Measurements from ENCODE around the gene FAM193B. TPM values are rescaled to one million over a fixed set of nuclear protein-coding genes. Genes with fewer than 3 reads are reported as not detected.

Gene FAM193B
- total and polyA plus RNA-seq, 9 of the 15 experiments (the other 6 are each of a cell fraction or from before 2014, with no cell fraction given), result 4.4 to 76.4 (median 37.3) TPM

DNA sequence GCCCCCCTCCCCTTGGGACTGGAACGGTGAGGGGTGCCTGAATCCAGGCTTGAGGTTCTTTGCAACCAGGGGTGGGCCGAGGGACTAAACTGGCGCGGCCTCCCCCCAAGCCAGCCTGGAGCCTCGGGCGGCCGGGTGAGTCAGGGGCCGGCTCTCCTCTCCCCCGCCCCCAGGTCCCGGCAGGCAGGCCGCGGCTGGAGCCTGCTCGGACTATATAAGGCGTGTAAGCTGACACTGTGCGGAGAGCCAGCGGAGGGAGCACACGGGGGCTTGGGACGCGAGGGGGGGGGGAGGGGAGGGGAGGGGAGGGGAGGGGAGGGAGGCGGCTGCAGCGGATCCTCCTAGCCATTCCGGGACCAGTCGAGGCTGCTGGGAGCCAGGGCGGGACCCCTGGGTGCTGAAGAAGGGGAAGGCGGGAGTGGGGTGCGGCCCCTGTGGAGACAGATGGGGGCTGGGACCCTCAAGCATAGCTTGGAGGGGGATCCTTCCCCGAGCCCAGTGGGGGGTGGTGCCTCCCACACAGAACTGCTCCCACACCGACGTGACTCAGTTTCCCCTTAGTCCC lies 57.6 kb downstream of the FAM193B start (continued):
- TF ChIP-seq, protein P1, sequence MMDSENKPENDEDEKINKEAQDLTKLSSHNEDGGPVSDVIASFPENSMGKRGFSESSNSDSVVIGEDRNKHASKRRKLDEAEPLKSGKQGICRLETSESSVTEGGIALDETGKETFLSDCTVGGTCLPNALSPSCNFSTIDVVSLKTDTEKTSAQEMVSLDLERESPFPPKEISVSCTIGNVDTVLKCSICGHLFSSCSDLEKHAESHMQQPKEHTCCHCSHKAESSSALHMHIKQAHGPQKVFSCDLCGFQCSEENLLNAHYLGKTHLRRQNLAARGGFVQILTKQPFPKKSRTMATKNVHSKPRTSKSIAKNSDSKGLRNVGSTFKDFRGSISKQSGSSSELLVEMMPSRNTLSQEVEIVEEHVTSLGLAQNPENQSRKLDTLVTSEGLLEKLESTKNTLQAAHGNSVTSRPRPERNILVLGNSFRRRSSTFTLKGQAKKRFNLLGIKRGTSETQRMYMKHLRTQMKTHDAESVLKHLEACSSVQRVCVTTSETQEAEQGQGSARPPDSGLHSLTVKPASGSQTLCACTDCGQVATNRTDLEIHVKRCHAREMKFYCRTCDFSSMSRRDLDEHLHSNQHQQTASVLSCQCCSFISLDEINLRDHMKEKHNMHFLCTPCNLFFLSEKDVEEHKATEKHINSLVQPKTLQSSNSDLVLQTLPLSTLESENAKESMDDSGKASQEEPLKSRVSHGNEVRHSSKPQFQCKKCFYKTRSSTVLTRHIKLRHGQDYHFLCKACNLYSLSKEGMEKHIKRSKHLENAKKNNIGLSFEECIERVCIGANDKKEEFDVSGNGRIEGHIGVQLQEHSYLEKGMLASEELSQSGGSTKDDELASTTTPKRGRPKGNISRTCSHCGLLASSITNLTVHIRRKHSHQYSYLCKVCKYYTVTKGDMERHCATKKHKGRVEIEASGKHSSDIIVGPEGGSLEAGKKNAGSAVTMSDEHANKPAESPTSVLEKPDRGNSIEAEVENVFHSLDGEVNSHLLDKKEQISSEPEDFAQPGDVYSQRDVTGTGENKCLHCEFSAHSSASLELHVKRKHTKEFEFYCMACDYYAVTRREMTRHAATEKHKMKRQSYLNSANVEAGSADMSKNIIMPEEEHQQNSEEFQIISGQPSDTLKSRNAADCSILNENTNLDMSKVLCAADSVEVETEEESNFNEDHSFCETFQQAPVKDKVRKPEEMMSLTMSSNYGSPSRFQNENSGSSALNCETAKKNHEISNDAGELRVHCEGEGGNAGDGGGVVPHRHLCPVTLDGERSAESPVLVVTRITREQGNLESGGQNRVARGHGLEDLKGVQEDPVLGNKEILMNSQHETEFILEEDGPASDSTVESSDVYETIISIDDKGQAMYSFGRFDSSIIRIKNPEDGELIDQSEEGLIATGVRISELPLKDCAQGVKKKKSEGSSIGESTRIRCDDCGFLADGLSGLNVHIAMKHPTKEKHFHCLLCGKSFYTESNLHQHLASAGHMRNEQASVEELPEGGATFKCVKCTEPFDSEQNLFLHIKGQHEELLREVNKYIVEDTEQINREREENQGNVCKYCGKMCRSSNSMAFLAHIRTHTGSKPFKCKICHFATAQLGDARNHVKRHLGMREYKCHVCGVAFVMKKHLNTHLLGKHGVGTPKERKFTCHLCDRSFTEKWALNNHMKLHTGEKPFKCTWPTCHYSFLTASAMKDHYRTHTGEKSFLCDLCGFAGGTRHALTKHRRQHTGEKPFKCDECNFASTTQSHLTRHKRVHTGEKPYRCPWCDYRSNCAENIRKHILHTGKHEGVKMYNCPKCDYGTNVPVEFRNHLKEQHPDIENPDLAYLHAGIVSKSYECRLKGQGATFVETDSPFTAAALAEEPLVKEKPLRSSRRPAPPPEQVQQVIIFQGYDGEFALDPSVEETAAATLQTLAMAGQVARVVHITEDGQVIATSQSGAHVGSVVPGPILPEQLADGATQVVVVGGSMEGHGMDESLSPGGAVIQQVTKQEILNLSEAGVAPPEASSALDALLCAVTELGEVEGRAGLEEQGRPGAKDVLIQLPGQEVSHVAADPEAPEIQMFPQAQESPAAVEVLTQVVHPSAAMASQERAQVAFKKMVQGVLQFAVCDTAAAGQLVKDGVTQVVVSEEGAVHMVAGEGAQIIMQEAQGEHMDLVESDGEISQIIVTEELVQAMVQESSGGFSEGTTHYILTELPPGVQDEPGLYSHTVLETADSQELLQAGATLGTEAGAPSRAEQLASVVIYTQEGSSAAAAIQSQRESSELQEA (IDR thresholded peaks at IDR 0.05; ENCODE audit: low read depth), result no peak
- TF ChIP-seq KAT7 (CRISPR knock-in tag; IDR thresholded peaks at IDR 0.05; ENCODE audit: borderline replicate concordance) (no peak; the same call in 1 of the 2 replicates), ZNF584 (CRISPR knock-in tag; IDR thresholded peaks at IDR 0.05; ENCODE audit: low read depth) (peak; percentile 46; the same call in 1 of the 2 replicates), DPF2 (IDR thresholded peaks at IDR 0.05) (peak; percentile 57), ZKSCAN1 (IDR thresholded peaks at IDR 0.05; ENCODE audit: low read depth, low read length) (no peak), RAD21 (CRISPR knock-in tag; conservative IDR thresholded peaks at IDR 0.05 in 1 of 2, IDR thresholded peaks at IDR 0.05 in 1 of 2) (no peak), POLR2AphosphoS5 (IDR thresholded peaks at IDR 0.05; ENCODE audit: control insufficient read depth, insufficient read depth, low read depth, low read length) (peak; percentile 71), TEAD4 (IDR thresholded peaks at IDR 0.05; ENCODE audit: low read length) (no peak), TEAD4 (CRISPR knock-in tag; IDR thresholded peaks at IDR 0.05; ENCODE audit: borderline replicate concordance) (no peak), JUND (IDR thresholded peaks at IDR 0.05; ENCODE audit: borderline replicate concordance, low read depth, low read length) (peak; percentile 59), JUND (tag; IDR thresholded peaks at IDR 0.05; ENCODE audit: borderline replicate concordance, low read depth, low read length) (no peak; the same call in 2 of the 3 replicates), ZNF589 (CRISPR knock-in tag; IDR thresholded peaks at IDR 0.05; ENCODE audit: low read depth) (peak; percentile 68; the same call in 1 of the 2 replicates)
- TF ChIP-seq, protein P2, sequence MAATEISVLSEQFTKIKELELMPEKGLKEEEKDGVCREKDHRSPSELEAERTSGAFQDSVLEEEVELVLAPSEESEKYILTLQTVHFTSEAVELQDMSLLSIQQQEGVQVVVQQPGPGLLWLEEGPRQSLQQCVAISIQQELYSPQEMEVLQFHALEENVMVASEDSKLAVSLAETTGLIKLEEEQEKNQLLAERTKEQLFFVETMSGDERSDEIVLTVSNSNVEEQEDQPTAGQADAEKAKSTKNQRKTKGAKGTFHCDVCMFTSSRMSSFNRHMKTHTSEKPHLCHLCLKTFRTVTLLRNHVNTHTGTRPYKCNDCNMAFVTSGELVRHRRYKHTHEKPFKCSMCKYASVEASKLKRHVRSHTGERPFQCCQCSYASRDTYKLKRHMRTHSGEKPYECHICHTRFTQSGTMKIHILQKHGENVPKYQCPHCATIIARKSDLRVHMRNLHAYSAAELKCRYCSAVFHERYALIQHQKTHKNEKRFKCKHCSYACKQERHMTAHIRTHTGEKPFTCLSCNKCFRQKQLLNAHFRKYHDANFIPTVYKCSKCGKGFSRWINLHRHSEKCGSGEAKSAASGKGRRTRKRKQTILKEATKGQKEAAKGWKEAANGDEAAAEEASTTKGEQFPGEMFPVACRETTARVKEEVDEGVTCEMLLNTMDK (IDR thresholded peaks at IDR 0.05; ENCODE audit: borderline replicate concordance, insufficient read depth, low read depth, low read length, poor library complexity, severe bottlenecking), result no peak
- TF ChIP-seq, protein P3, sequence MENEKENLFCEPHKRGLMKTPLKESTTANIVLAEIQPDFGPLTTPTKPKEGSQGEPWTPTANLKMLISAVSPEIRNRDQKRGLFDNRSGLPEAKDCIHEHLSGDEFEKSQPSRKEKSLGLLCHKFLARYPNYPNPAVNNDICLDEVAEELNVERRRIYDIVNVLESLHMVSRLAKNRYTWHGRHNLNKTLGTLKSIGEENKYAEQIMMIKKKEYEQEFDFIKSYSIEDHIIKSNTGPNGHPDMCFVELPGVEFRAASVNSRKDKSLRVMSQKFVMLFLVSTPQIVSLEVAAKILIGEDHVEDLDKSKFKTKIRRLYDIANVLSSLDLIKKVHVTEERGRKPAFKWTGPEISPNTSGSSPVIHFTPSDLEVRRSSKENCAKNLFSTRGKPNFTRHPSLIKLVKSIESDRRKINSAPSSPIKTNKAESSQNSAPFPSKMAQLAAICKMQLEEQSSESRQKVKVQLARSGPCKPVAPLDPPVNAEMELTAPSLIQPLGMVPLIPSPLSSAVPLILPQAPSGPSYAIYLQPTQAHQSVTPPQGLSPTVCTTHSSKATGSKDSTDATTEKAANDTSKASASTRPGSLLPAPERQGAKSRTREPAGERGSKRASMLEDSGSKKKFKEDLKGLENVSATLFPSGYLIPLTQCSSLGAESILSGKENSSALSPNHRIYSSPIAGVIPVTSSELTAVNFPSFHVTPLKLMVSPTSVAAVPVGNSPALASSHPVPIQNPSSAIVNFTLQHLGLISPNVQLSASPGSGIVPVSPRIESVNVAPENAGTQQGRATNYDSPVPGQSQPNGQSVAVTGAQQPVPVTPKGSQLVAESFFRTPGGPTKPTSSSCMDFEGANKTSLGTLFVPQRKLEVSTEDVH (IDR thresholded peaks at IDR 0.05; ENCODE audit: low read depth, partially characterized antibody), result no peak

All from K562 (cell line).